H1 (cell line): ENCODE data around the gene PACSIN1. TPM values are rescaled to one million over a fixed set of nuclear protein-coding genes. Genes with fewer than 3 reads are reported as not detected.

ENCODE experiments used
- CTCF ChIA-PET: fragments of 300-600 bp; sonication (Branson Sonifier 250); formaldehyde crosslinking; loops from one replicate; lab custom pipeline; 2021; ENCODE audit not compliant: partially characterized antibody; lab: Charles Lee
- POLR2A ChIA-PET: fragments of 300-600 bp; sonication (Branson Sonifier 250); formaldehyde crosslinking; loops from one replicate; lab custom pipeline; 2021; ENCODE audit warnings: inconsistent platforms; ENCODE audit not compliant: partially characterized antibody; lab: Charles Lee
- DNase-seq, 2 experiments: peaks; one replicate each; pipeline versions ENCODE4 v3.0.0 to v3.0.0-alpha.2; 2010 to 2022; ENCODE audit warnings: low spot score in 2 of 2, low read depth in 1 of 2, mixed read lengths in 1 of 2
- FAIRE-seq: peaks from 2 replicates; lab custom pipeline; 2011; peaks lifted over from hg19 to GRCh38; lab: Jason Lieb, UNC
- H2AFZ ChIP-seq: 2 replicates; pipeline ENCODE4 v1.8.1; 2012; ENCODE audit warnings: low read length, inconsistent platforms
- H2AK5ac ChIP-seq: 2 replicates; pipeline ENCODE4 v1.6.1; 2013; ENCODE audit warnings: low read depth, low read length
- H2BK120ac ChIP-seq: replicated peaks from 2 replicates; pipeline ENCODE3; 2013; ENCODE audit warnings: low read depth, low read length, inconsistent platforms
- H2BK12ac ChIP-seq: 2 replicates; pipeline ENCODE4 v1.6.1; 2013; ENCODE audit warnings: low read depth, low read length
- H2BK15ac ChIP-seq: 2 replicates; pipeline ENCODE4 v1.6.1; 2013; ENCODE audit warnings: low read length
- H2BK20ac ChIP-seq: 2 replicates; pipeline ENCODE4 v1.6.1; 2013; ENCODE audit warnings: low read length
- H2BK5ac ChIP-seq: 2 replicates; pipeline ENCODE4 v1.6.1; 2013; ENCODE audit warnings: low read depth, low read length
- H3K14ac ChIP-seq: 2 replicates; pipeline ENCODE4 v1.6.1; 2013; ENCODE audit warnings: inconsistent platforms; ENCODE audit not compliant: insufficient read length
- H3K18ac ChIP-seq: 2 replicates; pipeline ENCODE4 v1.6.1; 2013; ENCODE audit warnings: low read length; ENCODE audit errors: extremely low read depth
- H3K23ac ChIP-seq: 2 replicates; pipeline ENCODE4 v1.6.1; 2013; ENCODE audit warnings: inconsistent platforms; ENCODE audit not compliant: insufficient read length
- H3K23me2 ChIP-seq: 2 replicates; pipeline ENCODE4 v1.6.1; 2013; ENCODE audit warnings: low read depth, low read length
- H3K27ac ChIP-seq: 2 replicates; pipeline ENCODE4 v1.6.1; 2011; ENCODE audit warnings: low read depth, low read length, inconsistent platforms
- H3K27me3 ChIP-seq, 4 experiments: replicated peaks in 1 of 4; 1 replicate in 1 of 4; 2 replicates in 3 of 4; pipeline versions ENCODE4 v1.6.1 to v1.8.1; 2011 to 2013; ENCODE audit warnings: low read length in 3 of 4, mild to moderate bottlenecking in 3 of 4, inconsistent platforms in 2 of 4, mixed read lengths in 2 of 4, moderate library complexity in 1 of 4; ENCODE audit not compliant: control insufficient read depth in 3 of 4, insufficient read depth in 3 of 4; ENCODE audit errors: extremely low read depth in 1 of 4
- H3K36me3 ChIP-seq, 4 experiments: 2 replicates each; pipeline versions ENCODE4 v1.6.1 to v1.8.1; 2011 to 2013; ENCODE audit warnings: mild to moderate bottlenecking in 4 of 4, low read length in 3 of 4, moderate library complexity in 2 of 4, control low read depth in 1 of 4, inconsistent platforms in 1 of 4; ENCODE audit not compliant: insufficient read depth in 4 of 4, control insufficient read depth in 2 of 4
- H3K4ac ChIP-seq: replicated peaks from 2 replicates; pipeline ENCODE3; 2013; ENCODE audit warnings: low read length, low read depth, mixed read lengths, inconsistent platforms; ENCODE audit not compliant: insufficient read length
- H3K4me1 ChIP-seq, 4 experiments: replicated peaks in 1 of 4; 1 replicate in 1 of 4; 2 replicates in 3 of 4; pipeline versions ENCODE4 v1.6.1 to v1.8.1; 2011 to 2013; ENCODE audit warnings: low read length in 3 of 4, inconsistent platforms in 2 of 4, mixed read lengths in 1 of 4; ENCODE audit not compliant: insufficient read depth in 4 of 4, control insufficient read depth in 3 of 4
- H3K4me2 ChIP-seq, 2 experiments: 2 replicates each; pipeline versions ENCODE4 v1.6.1 to v1.8.1; 2011 to 2013; ENCODE audit warnings: low read depth in 2 of 2, low read length in 2 of 2, control low read depth in 1 of 2, inconsistent platforms in 1 of 2, mild to moderate bottlenecking in 1 of 2; ENCODE audit not compliant: insufficient read depth in 1 of 2
- H3K4me3 ChIP-seq, 4 experiments: fragments of 200-600, 300-600 bp in 1 of 4; sonication (generic), shearing (Covaris generic), sonication (Bioruptor Twin) in 1 of 4; 2 replicates each; pipeline versions ENCODE4 v1.5.1 to v1.8.1; 2011 to 2016; ENCODE audit warnings: low read length in 4 of 4, low read depth in 3 of 4, control low read depth in 2 of 4, inconsistent platforms in 2 of 4, mild to moderate bottlenecking in 2 of 4, mixed read lengths in 1 of 4, moderate library complexity in 1 of 4; ENCODE audit not compliant: insufficient read depth in 2 of 4; ENCODE audit errors: extremely low read depth in 1 of 4
- H3K56ac ChIP-seq: replicated peaks from 2 replicates; pipeline ENCODE3; 2013; ENCODE audit warnings: low read depth, mild to moderate bottlenecking, mixed read lengths, low read length, inconsistent platforms; ENCODE audit not compliant: insufficient read length
- H3K79me1 ChIP-seq: 2 replicates; pipeline ENCODE4 v1.6.1; 2013; ENCODE audit warnings: low read depth, low read length, control low read depth
- H3K79me2 ChIP-seq, 2 experiments: 2 replicates each; pipeline versions ENCODE4 v1.6.1 to v1.8.1; 2012 to 2013; ENCODE audit warnings: low read length in 2 of 2, mild to moderate bottlenecking in 2 of 2, inconsistent platforms in 1 of 2; ENCODE audit not compliant: insufficient read depth in 2 of 2, control insufficient read depth in 1 of 2
- H3K9ac ChIP-seq, 4 experiments: replicated peaks in 1 of 4; 1 replicate in 1 of 4; 2 replicates in 3 of 4; pipeline versions ENCODE4 v1.6.1 to v1.8.1; 2011 to 2013; ENCODE audit warnings: low read depth in 3 of 4, low read length in 3 of 4, control low read depth in 2 of 4, mild to moderate bottlenecking in 2 of 4, moderate library complexity in 2 of 4, inconsistent platforms in 1 of 4; ENCODE audit errors: extremely low read depth in 1 of 4
- H3K9me3 ChIP-seq, 2 experiments: 2 replicates each; pipeline versions ENCODE4 v1.6.1 to v1.8.1; 2012 to 2013; ENCODE audit warnings: mild to moderate bottlenecking in 2 of 2, moderate library complexity in 2 of 2, control low read depth in 1 of 2, inconsistent platforms in 1 of 2, low read depth in 1 of 2, low read length in 1 of 2, mixed read lengths in 1 of 2; ENCODE audit not compliant: insufficient read depth in 2 of 2
- H4K20me1 ChIP-seq, 2 experiments: replicated peaks in 1 of 2; 2 replicates each; pipeline versions ENCODE3 to v1.8.1; 2011 to 2013; ENCODE audit warnings: inconsistent platforms in 2 of 2, low read length in 2 of 2, mild to moderate bottlenecking in 1 of 2; ENCODE audit not compliant: insufficient read depth in 2 of 2, control insufficient read depth in 1 of 2
- H4K5ac ChIP-seq: 2 replicates; pipeline ENCODE4 v1.6.1; 2013; ENCODE audit warnings: low read length, low read depth, mixed read lengths, inconsistent platforms; ENCODE audit not compliant: insufficient read length
- H4K8ac ChIP-seq: 2 replicates; pipeline ENCODE4 v1.8.0; 2013; ENCODE audit warnings: mild to moderate bottlenecking, moderate library complexity, low read length, inconsistent platforms; ENCODE audit not compliant: insufficient read depth; ENCODE audit errors: extremely low read depth
- H4K91ac ChIP-seq: replicated peaks from 2 replicates; pipeline ENCODE3; 2013; ENCODE audit warnings: low read length, mixed read lengths, inconsistent platforms; ENCODE audit not compliant: insufficient read length
- KDM1A ChIP-seq: fragments of 200-600, 300-600 bp; sonication (generic); IDR thresholded peaks from 2 replicates; pipeline ENCODE4 v1.7.1; 2016; ENCODE audit warnings: mild to moderate bottlenecking, low read length, borderline replicate concordance
- RAD21 ChIP-seq, 2 experiments: IDR thresholded peaks in 1 of 2; conservative IDR thresholded peaks in 1 of 2; 2 replicates each; pipeline ENCODE4 v1.6.1; 2011; ENCODE audit warnings: low read depth in 2 of 2, low read length in 2 of 2, improper control_type of control experiment in 1 of 2, inconsistent platforms in 1 of 2, mild to moderate bottlenecking in 1 of 2, moderate library complexity in 1 of 2
- TCF12 ChIP-seq: IDR thresholded peaks from 2 replicates; pipeline ENCODE4 v1.6.1; 2011; ENCODE audit warnings: low read depth, mild to moderate bottlenecking, low read length
- WGBS, 2 experiments: shearing (Covaris generic) in 1 of 2; methylation state at CpG; one replicate each; pipeline versions ENCODE4 v1.1.6 to v1.1.7; 2013 to 2015; ENCODE audit warnings: low lambda C conversion rate in 2 of 2, mixed read lengths in 2 of 2, inconsistent platforms in 1 of 2, low coverage in 1 of 2, missing lambda C conversion rate in 1 of 2; ENCODE audit not compliant: insufficient replicate concordance in 2 of 2, insufficient coverage in 1 of 2, insufficient read length in 1 of 2; ENCODE audit errors: extremely low coverage in 1 of 2, missing lambda C conversion rate in 1 of 2; 5-methylcytosine and 5-hydroxymethylcytosine counted together
- polyA plus RNA-seq, 7 experiments: library from polyadenylated mRNA; depleted of rRNA in 3 of 7; stranded (reverse) in 5 of 7; unstranded in 2 of 7; fragments of >200 nt in 5 of 7; fragments of 200-250 nt in 2 of 7; gene quantifications; 1 replicate in 5 of 7; 2 replicates in 1 of 7; 4 replicates in 1 of 7; pipeline versions ENCODE4 v1.2.1 to v1.2.3, GENCODE V29; 2011 to 2013; ENCODE audit warnings: missing spikeins in 2 of 7, mixed read lengths in 2 of 7
- total RNA-seq: library from RNA; stranded (reverse); fragmentation: NEBNext Ultra II Directional; extraction: Animal tissue kit (Norgen Biotek cat#: 25700); gene quantifications from 2 replicates; pipeline ENCODE4 v1.2.1, GENCODE V29; 2021

PACSIN1 gene
- total and polyA plus RNA-seq, 2 of the 8 experiments (the other 6 are each of a cell fraction or from before 2014, with no cell fraction given): 5.9 to 11.1 TPM

GRCh38 chr6:34560366-34561226, 94.7 kb downstream of the PACSIN1 start:
- H3K79me2 ChIP-seq: no peaks in the 10 kb centered on the region
- no peak overlapping the region for H3K4me2 ChIP-seq
- H3K14ac ChIP-seq: no peak overlapping the region
- H3K56ac ChIP-seq: no peak overlapping the region
- FAIRE-seq (no peak), DNase-seq (no peak)
- H3K36me3 ChIP-seq: no peaks in the 10 kb centered on the region
- no peak overlapping the region for H4K91ac ChIP-seq
- no peak overlapping the region for H3K9ac ChIP-seq
- H3K23ac ChIP-seq: no peak overlapping the region
- H4K8ac ChIP-seq: 0 out of 2 replicates have a peak overlapping the region, but pooled peaks have one; percentile 30
- H2AFZ ChIP-seq: no peak overlapping the region
- H4K5ac ChIP-seq: no peak overlapping the region
- peak overlapping the region; percentile 78; the same call in 1 of the 2 replicates for H2AK5ac ChIP-seq
- no peak overlapping the region for H2BK20ac ChIP-seq
- ChIA-PET POLR2A (interaction anchor here (1.3 kb wide), 1 partner anchor 14 kb away, joined by 5 read pairs; no protein-coding TSS in a partner anchor), CTCF (interaction anchor here (1.0 to 6.4 kb wide), 7 partner anchors 11 to 102 kb away, joined by 3 to 35 read pairs (median 4); no protein-coding TSS in a partner anchor)
- H2BK15ac ChIP-seq: no peak overlapping the region
- H2BK5ac ChIP-seq: no peak overlapping the region
- no peaks in the 10 kb centered on the region for H3K23me2 ChIP-seq
- peaks cover 0 to 6% (median 4%) of the 10 kb centered on the region in 4 experiments; a peak in 4 of 7 replicates for H3K4me1 ChIP-seq
- no peaks in the 10 kb centered on the region for H3K27me3 ChIP-seq
- no peaks in the 10 kb centered on the region for H4K20me1 ChIP-seq
- H3K27ac ChIP-seq: no peak overlapping the region
- no peak overlapping the region for H2BK120ac ChIP-seq
- no peak overlapping the region for H2BK12ac ChIP-seq
- H3K18ac ChIP-seq: 0 out of 2 replicates have a peak overlapping the region, but pooled peaks have one; percentile 15
- no peak for TF ChIP-seq TCF12
- TF ChIP-seq KDM1A: peak; percentile 91; the same call in 1 of the 2 replicates
- peak in 1 of 2 experiments; percentile 21; a peak in 2 of 4 replicates for TF ChIP-seq RAD21 (IDR thresholded peaks at IDR 0.05 in 1 of 2, conservative IDR thresholded peaks at IDR 0.05 in 1 of 2; ENCODE audit: low read depth in 2 of 2, low read length in 2 of 2)
- H3K4ac ChIP-seq: no peak overlapping the region
- H3K79me1 ChIP-seq: no peaks in the 10 kb centered on the region
- H3K9me3 ChIP-seq: no peaks in the 10 kb centered on the region
- H3K4me3 ChIP-seq: no peak overlapping the region
- 84% methylated on average over 20 of the region's 20 CpGs; no CpG with 5 or more reads in 1 of the 2 experiments for WGBS, 2 experiments
